Stimulated activated CD8-positive, alpha-beta memory T cell treated with anti-CD3 and anti-CD28 coated beads, Interleukin-12 subunit alpha, Interleukin-12 subunit beta, amount 100 ng/mL, for 1 hour (primary cell): ENCODE data around the gene C10orf71.

Experiments used
- DNase-seq: peaks from one replicate; pipeline ENCODE4 v3.0.0-alpha.2; 2020; ENCODE audit warnings: low read depth

Gene C10orf71

DNA sequence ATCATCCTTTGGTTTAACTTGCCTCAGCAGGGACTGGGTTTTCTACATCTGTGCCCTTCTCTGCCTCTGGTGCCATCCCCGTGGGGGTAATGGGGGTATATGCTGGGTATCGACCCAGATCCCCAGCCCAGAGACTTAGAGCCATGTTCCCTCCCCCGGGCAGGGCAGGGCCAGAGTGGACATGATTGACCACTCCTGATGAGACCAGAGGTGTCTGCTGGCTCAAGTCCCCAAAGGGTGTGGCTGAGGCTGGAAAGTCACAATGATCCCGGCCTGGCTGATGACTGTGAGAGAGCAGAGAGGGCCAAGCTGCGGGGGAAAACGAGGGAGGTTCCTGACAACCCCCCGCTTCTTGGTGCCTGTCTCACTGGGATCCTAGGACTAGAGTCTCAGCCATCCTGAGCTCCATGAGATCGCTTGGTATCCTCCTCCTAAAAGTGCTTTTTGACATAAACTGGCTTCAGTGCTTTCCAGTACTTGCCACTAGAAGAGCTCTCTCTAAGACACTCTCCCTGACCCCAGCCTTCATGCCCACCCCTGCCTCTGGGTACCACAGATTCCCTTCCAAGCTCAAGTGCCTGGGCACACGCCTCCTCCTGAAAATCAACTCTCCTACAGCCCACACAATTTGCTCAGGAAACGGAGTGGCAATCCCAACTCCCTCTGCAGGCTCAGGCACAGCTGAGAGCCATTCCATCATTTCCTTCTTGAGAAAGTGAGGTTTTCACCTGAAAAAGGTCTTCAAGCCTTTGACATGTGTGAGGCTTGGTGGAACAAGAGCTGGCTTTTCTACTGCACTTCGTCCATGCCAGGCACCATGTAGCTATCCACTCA is 63.0 kb downstream of the C10orf71 start:
- no peak for DNase-seq

DNA sequence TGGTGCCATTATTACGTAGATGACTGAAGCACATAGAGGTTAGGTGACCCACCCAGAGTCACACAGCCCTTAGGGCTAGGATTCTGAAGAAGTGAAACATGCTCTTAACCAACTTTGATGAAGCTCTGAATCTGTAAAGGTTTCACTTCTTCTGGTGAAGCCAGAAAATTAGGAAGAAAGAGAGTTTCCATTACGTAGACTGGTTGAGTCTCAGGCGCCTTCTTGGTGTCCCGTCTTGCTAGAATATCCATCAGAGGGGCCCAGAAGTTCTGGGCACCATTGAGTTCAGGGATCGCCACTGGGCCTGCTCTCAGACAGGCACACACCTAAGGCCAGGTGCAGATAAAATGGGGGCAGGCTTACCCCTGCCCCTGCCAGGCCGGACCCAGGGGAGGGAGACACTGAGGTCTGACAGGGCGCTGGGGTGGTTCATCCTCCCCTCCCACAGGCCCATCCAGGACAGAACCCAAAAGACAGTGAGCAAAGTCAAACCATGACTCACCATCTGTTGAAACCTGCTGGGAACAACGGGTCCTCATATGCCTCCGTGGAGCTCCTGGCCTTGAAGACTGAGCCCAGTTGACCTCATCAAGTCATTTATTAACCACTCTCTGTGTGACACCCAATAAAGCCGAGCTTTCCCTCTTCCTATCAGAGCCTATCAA is 63.8 kb downstream of the C10orf71 start:
- DNase-seq = no peak

DNA sequence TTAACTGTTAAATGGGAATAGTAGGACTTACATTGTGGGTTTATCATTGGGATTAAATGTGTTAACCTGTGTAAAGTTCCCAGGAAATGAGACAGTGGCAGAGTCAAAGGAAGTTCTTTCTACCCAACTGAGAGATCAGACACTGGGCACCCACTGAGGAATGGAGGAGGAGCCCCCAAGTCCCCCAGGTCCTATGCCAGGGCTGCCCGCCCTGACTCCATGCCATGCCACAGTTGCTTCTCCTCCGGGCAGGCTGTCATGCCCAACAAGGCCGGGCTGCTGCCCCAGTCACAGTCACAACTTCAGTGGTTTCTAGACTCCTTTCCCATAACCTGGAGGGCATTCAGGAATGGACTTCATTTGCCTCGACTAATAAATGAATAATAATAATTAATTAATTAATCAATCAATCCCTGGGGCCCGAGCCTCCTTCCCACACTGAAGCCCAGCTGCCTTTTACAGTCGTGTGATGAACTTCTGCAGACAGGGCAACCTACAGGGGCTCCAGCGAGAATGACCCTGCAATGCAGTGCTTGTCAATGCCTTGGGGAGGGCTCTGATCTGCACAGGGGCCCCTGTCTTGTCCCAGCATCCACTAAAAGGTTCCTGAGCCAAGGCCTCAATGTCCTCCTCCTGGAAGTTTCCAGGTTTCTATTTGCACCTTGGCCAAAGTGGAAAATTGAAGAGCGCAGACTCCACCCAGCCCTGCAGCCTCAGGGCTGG is 64.5 kb downstream of the C10orf71 start:
- no peak for DNase-seq

DNA sequence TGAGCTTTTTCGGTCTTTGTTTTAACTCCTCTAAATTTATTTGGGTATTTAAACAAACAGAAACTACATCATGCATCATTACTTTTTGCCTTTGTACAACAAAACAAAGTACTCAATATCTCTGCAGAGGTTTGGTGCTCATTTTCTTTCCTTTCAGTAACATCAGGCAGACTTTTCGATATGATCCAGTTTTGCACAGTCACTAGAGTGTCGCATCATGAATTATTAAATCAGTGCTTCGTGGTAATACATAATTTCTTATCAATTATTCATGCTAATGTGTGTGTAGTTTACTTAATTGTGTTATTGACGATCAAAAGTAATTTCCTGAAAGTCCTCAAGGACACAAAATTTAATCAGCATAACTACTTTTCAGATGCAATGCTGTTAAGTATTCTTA is 65.1 kb downstream of the C10orf71 start:
- DNase-seq = no peak

DNA sequence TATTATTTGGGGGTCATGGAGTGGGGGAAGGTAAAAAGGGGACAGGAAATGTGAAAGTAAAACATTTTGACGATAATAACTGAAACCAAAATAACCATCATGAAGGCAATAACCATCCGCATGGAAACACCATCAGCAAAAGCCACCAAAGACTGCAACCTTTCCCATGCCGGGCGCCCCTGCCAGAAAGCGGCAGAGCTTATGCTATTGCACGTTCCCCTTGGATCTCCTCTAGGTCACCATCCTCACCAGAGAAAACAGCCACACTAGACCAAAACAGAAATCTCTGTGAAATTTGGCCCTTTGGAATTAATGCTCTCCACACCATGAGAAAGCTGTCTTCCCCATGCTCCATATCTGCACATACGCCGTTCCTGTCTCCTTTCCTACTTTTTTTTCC is 65.8 kb downstream of the C10orf71 start:
- DNase-seq = no peak

DNA sequence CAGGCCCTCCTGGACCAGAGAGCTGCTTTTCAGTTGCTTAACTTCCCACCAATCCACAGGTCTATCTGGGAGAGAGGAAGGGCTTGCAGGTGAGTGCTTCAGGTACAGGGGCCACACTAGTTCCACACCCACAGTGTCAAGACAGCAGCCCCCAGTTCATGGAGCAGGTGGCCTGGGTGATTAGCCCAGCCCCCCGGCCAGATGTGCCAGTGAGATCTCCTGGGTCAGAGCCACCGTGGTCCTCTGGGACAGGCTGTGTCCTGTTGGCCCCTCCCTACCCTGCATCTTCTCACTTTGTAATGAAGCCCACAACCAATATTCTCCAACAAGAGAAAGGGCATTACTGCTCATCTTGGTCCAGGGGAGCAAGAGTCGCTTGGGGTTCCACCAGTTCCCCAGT is 66.3 kb downstream of the C10orf71 start:
- no peak for DNase-seq

DNA sequence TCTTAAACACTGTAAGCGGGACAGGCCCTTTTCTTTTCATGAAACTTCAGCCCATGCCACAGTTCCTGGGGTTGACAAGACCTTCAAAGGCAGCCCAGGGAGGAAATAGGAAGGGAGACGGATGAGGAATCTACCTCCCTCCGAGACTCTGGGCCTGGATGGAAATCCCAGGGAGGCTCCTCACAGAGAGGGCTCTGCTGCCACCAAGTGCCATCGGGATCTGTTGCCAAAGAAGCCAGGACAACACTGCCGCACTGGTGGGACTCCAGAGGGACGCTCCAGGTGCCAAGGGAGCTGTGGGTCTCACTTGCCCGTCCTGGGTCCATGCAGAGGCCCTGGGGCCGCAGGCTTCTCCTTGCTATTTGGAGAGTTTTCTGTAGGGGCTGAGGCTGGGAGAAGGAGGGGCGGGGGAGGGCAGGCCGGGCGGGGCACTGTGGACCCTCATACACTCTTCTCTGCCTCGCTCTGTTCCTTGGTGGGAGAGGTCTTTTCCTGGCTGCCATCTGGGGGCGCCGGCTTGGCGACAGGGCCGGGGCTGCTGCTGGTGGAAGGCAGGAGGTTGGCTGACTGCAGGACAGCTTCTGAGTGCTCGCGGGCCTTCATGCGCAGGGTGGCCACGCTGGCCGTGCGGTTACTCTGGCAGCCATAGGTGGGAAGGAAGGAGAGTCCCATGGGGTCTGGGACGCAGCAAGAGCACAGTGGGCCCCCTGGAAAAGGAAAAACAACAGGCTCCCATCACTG is 66.9 kb downstream of the C10orf71 start:
- no peak for DNase-seq

DNA sequence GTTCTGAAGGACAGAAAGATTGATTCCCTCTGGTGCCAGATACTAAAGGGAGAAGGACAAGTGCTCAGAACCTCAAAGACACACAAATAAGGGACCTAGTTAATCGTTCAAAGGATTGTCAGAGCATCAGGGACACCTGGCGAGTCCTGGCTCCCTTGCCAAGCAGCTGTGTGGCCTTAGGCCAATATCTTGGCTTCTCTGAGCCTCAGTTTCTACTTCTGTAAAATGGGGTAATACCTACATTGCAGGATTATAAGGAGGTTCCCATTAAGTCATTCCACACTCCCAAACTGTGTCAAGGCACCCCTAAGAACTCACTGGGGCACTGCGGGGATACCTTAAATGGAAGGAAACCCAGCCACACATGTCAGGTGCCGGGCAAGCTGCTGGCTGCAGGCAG is 67.5 kb downstream of the C10orf71 start:
- DNase-seq = no peak

DNA sequence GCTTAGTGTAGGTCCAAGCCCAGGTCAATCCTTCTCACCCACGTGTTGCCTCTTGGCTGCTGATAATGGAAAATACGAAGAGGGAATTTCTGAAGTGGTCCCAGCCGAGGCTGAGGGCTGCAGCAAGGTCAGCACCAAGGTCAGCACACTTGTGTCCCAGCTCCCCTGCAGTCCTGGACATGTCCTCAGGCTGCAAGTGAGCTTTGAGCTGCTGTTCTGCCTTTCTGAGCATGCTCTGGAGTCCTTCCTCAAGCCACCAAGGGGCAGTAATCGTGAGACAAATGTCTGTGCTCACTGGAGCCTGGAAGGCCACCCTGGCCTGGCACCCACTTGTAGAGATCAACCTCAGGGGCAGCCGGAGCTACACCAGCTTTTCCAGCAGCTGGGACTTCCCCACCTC is 68.6 kb downstream of the C10orf71 start:
- DNase-seq = no peak

DNA sequence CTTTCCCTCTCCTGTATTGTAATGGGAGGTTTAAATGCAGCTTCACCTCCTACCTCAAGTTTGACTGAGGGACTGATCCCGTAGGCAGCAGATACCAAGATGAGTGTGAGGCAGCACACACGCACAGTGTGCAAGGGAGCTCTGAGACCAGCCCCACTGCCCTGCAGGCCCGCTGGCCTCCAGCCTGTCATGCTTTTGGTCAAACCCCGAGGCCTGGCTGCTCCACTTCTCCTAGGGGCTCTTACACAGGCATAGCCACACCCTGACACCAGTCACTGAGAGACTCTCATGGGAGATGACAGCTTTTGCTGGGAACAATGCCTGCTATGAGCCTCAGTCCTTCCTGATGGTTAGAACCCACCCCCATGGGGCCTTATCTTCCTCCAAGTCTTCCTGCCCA is 69.3 kb downstream of the C10orf71 start:
- no peak for DNase-seq

DNA sequence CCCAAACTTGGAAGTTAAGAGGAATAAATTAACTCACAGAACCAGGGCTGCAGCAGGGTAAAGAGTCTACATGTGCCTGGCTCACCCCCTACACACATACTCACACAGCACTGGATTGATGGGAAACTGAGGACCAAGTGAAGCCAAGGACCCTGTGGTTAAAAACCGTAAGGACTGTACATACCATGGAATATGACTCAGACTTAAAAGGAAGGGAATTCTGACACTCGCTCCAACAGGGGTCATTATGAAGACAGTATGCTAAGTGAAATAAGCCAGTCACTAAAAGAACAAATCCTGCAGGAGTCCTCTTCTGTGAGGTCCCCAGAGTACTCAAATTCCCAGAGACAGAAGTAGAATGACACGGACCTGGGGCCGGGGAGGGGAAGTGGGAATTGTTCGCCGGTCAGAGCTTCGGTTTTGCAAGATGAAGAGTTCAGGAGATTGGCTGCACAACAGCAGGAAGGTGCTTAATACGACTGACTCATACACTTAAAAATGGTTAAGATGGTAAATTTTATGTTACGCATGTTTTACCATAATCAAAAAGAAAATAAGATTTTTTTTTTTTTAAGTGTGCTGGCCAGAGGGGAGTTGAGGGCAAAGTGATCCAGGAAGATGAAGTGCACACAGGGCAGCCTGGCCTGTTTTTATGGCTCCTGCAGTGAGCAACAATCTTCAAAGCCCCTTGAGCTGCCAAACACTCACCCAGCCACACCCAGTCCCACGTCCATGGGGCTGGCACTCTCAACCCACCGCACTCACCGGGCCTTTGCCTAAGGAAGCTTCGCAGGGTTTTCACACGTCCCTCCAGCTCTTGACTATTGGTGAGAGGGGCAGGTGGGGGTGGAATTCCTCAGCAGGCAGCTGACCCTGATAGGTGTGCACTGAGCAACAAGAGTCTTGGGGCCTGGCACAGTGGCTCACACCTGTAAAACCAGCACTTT is 70.5 kb downstream of the C10orf71 start:
- no peak for DNase-seq

DNA sequence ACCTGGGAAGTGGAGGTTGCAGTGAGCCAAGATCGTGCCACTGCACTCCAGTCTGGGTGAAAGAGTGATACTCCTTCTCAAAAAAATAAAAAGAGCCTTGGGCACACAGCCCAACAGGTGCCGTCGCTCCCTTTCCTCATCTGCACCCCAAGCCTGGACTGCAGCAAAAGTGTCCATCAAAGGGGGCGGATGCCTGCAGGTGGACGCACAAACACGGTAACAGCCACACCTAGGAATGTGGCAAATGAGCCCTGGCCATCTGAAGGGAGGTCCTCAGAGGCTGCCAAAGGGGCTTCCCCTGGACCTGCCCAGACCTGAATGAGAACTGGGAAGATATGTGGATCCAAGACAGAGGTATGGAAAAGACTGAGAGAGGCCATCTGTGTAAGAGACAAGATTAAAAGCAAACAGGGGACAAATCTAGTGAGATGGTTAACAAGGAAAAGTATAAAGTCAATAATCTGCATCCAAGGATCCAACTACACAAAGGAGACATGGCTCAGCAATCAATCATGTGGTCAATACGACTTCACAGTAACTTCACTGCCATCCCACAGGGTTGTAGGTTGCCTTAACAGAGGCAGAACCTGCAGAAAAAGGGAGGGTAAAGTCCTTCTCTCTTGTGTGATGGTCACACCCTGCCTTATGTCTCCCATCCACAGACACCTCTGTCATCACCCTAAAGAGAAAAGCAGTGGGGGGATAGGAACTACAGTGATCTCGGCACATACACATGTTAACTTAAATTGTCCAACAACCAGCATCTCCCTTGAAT is 71.5 kb downstream of the C10orf71 start:
- no peak for DNase-seq

DNA sequence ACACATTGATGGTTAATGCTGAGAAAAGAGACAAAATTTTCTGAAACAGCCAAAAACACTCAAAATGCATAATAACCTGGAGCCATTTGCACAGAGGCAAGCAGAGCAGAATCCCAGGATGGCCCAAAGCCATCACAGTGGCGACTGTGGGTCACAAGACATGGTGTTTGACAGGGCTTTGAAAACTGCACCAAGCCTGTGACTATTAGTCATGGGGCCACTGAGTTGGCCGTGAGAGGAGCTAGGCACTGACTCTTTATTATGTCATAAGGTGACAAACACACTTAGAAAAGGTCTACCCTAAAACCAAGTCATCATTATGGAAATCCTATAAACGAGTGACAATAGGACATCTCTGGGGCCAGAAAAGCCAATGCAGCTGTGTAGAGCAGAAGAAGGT is 73.0 kb downstream of the C10orf71 start:
- DNase-seq = no peak

DNA sequence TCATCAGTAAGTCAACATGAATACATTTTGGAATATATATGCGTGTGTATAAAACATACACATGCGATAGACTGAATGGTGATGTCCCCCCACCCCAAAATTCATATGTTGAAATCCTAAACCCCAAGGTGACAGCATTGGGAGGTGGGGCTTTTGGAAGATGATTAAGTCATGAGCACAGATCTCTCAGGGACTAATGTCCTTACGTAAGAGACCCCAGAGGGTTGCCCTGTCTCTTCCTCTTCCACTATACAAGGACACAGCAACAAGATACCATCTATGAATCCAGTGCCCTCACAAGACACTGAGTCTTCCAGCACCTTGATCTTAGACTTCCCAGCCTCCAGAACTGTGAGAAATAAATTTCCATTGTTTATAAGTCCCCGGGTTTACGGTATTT is 74.4 kb downstream of the C10orf71 start:
- DNase-seq = no peak

DNA sequence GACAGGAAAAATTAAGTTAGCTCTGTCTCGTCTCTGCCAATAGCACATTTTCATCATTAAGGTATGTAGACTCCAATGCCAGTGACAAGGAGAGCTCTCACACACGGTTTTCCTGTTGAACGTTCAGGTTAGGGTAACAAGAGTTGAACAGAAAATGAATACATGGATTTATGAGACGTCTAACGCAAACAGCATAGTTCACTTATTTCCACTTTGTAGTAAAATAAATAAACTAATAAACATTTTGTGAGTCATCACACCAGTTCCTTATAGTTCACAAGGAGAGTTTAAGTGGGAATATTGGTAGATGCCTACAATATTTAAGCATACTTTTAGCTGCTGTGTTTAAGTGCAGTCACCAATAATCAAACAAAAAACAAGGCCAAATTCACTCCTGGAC is 75.8 kb downstream of the C10orf71 start:
- no peak for DNase-seq

DNA sequence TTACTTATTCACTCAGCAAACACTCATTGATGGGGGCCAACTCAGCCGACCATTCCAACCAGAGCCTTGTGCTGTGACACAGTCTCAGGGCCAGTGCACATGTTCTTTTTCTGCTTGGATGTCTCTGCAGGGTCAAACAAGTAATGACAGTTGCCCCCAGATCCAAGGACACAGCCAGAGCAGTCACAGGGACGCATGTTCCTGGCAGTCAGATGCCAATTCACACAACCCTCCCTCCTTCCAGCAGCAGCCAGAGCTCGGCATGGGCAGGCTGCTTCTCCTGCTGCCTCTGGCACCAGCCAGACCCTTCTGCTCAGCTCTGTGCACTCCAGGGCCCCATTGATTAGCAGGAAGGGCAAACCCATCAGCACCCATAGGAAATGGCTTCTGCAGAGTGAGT is 76.6 kb downstream of the C10orf71 start:
- DNase-seq = no peak
